ENCODE results near the gene NAA20. TPM values are rescaled to one million over a fixed set of nuclear protein-coding genes. Genes with fewer than 3 reads are reported as not detected.
A peak's percentile ranks its signal among the peaks of the same experiment; 100 is the strongest.

NAA20 gene
- polyA plus RNA-seq, 3 donors: 39.4 to 103 (median 94.0) TPM

DNA sequence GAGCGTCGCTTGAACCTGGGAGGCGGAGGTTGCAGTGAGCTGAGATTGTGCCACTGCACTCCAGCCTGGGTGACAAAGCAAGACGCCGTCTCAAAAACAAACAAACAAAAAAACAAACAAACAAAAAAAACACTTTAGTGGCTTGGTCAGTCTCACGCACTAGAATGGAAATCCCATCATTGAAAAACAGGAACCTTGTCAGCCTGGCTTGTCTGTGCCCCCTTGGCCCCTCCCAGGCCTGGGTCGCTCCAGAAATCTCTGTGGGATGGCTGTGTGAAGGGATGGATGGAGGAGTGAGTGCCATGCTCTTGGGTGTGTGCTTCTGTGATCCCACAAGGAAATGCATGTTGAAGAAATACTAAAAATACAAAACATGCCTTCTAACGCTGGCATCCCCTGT lies 20.9 kb upstream of the NAA20 start:
- Mint-ChIP-seq H3K27me3 (ENCODE audit: low read depth in 3 of 3) (peaks cover 0 to 2% (median 0%) of the 10 kb centered on the region in 3 donors), H3K27ac (peak overlapping the region; percentile 40 to 84 (median 68)), H3K4me3 (no peak overlapping the region), H3K9me3 (no peaks in the 10 kb centered on the region), H3K36me3 (peaks cover 74 to 85% of the 10 kb centered on the region in 2 donors), H3K4me1 (peaks cover 46% of the 10 kb centered on the region)
- DNase-seq: peak in 1 of 3 donors; percentile 66
- WGBS (ENCODE audit: insufficient coverage): 89% methylated on average over 4 of the region's 8 CpGs
- Histone ChIP-seq H3K4me2 (replicated peaks; ENCODE audit: extremely low read depth, low read length, poor library complexity, severe bottlenecking) (no peak overlapping the region), H4K20me1 (ENCODE audit: insufficient read depth, low read length) (peaks cover 10% of the 10 kb centered on the region), H3K27ac (ENCODE audit: low read depth in 1 of 2, low read length in 2 of 2) (peak overlapping the region; percentile 20 to 78), H3K4me3 (replicated peaks in 1 of 3; ENCODE audit: low read depth in 2 of 3, low read length in 3 of 3) (no peak overlapping the region), H3K27me3 (ENCODE audit: control insufficient read depth in 2 of 2, insufficient read depth in 2 of 2, low read length in 2 of 2) (no peaks in the 10 kb centered on the region), H3K4me1 (ENCODE audit: control insufficient read depth in 1 of 2, insufficient read depth in 2 of 2, low read length in 2 of 2) (peaks cover 43 to 49% of the 10 kb centered on the region in 2 donors), H2AFZ (ENCODE audit: insufficient read depth, low read depth, low read length, poor library complexity, severe bottlenecking) (no peak overlapping the region), H3K79me2 (ENCODE audit: insufficient read depth, low read length) (peaks cover 52% of the 10 kb centered on the region), H3K36me3 (replicated peaks in 1 of 2; ENCODE audit: control insufficient read depth in 1 of 2, insufficient read depth in 2 of 2, low read length in 2 of 2) (peaks cover 68 to 91% of the 10 kb centered on the region in 2 donors), H3K9me3 (replicated peaks in 1 of 2; ENCODE audit: control insufficient read depth in 1 of 2, insufficient read depth in 1 of 2, low read length in 2 of 2) (no peaks in the 10 kb centered on the region), H3K9ac (ENCODE audit: insufficient read depth, low read length, poor library complexity, severe bottlenecking) (no peak overlapping the region)
- TF ChIP-seq, protein P1, sequence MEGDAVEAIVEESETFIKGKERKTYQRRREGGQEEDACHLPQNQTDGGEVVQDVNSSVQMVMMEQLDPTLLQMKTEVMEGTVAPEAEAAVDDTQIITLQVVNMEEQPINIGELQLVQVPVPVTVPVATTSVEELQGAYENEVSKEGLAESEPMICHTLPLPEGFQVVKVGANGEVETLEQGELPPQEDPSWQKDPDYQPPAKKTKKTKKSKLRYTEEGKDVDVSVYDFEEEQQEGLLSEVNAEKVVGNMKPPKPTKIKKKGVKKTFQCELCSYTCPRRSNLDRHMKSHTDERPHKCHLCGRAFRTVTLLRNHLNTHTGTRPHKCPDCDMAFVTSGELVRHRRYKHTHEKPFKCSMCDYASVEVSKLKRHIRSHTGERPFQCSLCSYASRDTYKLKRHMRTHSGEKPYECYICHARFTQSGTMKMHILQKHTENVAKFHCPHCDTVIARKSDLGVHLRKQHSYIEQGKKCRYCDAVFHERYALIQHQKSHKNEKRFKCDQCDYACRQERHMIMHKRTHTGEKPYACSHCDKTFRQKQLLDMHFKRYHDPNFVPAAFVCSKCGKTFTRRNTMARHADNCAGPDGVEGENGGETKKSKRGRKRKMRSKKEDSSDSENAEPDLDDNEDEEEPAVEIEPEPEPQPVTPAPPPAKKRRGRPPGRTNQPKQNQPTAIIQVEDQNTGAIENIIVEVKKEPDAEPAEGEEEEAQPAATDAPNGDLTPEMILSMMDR (IDR thresholded peaks at IDR 0.05): no peak
- intact Hi-C loops (cut with micrococcal nuclease): loop anchor here (5.0 to 10.0 kb wide), 4 partner anchors 94 to 304 kb away; no protein-coding TSS in a partner anchor

DNA sequence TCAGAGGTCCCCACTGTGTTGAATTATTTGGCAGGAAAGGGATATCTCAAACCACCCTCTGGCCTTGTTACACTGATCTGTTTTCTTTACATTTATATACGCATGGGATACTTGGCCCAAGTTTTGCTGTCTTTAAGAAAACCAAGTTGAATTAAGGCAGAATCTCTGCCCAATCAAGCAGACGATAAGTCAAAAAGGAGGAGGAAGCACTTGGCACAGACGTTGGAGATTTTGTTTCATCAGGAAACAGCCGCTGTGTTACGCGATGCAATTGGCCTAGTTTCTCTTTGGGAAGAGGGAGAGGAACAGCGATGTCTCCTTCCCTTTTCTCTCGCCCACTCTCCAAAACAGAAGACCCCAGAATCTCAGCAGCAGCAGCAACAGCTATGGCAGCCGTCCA lies 20.2 kb upstream of the NAA20 start:
- Histone ChIP-seq H4K20me1 (ENCODE audit: insufficient read depth, low read length) (peaks cover 8% of the 10 kb centered on the region), H3K79me2 (ENCODE audit: insufficient read depth, low read length) (peaks cover 50% of the 10 kb centered on the region), H2AFZ (ENCODE audit: insufficient read depth, low read depth, low read length, poor library complexity, severe bottlenecking) (no peak overlapping the region), H3K9me3 (replicated peaks in 1 of 2; ENCODE audit: control insufficient read depth in 1 of 2, insufficient read depth in 1 of 2, low read length in 2 of 2) (no peaks in the 10 kb centered on the region), H3K9ac (ENCODE audit: insufficient read depth, low read length, poor library complexity, severe bottlenecking) (no peak overlapping the region), H3K4me1 (ENCODE audit: control insufficient read depth in 1 of 2, insufficient read depth in 2 of 2, low read length in 2 of 2) (peaks cover 47 to 48% of the 10 kb centered on the region in 2 donors), H3K36me3 (replicated peaks in 1 of 2; ENCODE audit: control insufficient read depth in 1 of 2, insufficient read depth in 2 of 2, low read length in 2 of 2) (peaks cover 69 to 92% of the 10 kb centered on the region in 2 donors), H3K27me3 (ENCODE audit: control insufficient read depth in 2 of 2, insufficient read depth in 2 of 2, low read length in 2 of 2) (no peaks in the 10 kb centered on the region), H3K27ac (ENCODE audit: low read depth in 1 of 2, low read length in 2 of 2) (peak overlapping the region; percentile 20 to 78), H3K4me3 (replicated peaks in 1 of 3; ENCODE audit: low read depth in 2 of 3, low read length in 3 of 3) (no peak overlapping the region), H3K4me2 (replicated peaks; ENCODE audit: extremely low read depth, low read length, poor library complexity, severe bottlenecking) (no peak overlapping the region)
- Mint-ChIP-seq H3K27me3 (ENCODE audit: low read depth in 3 of 3) (peaks cover 0 to 2% (median 0%) of the 10 kb centered on the region in 3 donors), H3K4me1 (peaks cover 49% of the 10 kb centered on the region), H3K27ac (peak overlapping the region in 6 of 7 donors; percentile 32 to 87 (median 80)), H3K36me3 (peaks cover 76 to 89% of the 10 kb centered on the region in 2 donors), H3K9me3 (no peaks in the 10 kb centered on the region), H3K4me3 (no peak overlapping the region)
- intact Hi-C loops (cut with micrococcal nuclease): loop anchor here (5.0 to 10.0 kb wide), 4 partner anchors 95 to 305 kb away; no protein-coding TSS in a partner anchor
- no CpG with 5 or more reads among the region's 9 CpGs for WGBS (ENCODE audit: insufficient coverage)
- peak in 1 of 3 donors; percentile 20 for DNase-seq
- TF ChIP-seq, protein P1 (IDR thresholded peaks at IDR 0.05): no peak
